Breast epithelium (tissue), 3 donors: ENCODE measurements around the gene ATRAID.

Experiments used
- CTCF ChIP-seq, 3 donors: fragments of 450-650 bp; IDR thresholded peaks; one replicate each; pipeline ENCODE4 v1.5.1; 2016 to 2017; ENCODE audit warnings: antibody characterized with exemption in 3 of 3, mild to moderate bottlenecking in 3 of 3, moderate library complexity in 3 of 3
- POLR2A ChIP-seq: fragments of 450-650 bp; IDR thresholded peaks from one replicate; pipeline ENCODE4 v1.6.1; 2016; ENCODE audit warnings: antibody characterized with exemption, mild to moderate bottlenecking, moderate library complexity

- TF ChIP-seq CTCF (IDR thresholded peaks at IDR 0.05) (no peak), POLR2A (no peak)
Observed at GRCh38 chr2:27222407-27222806, 10.6 kb downstream of the ATRAID start.
